AG09319 (cell line): ENCODE measurements around the gene ALPL.

Source experiments
- DNase-seq: peaks from one replicate; pipeline ENCODE4 v3.0.0-alpha.2; 2010; ENCODE audit warnings: low read depth; ENCODE audit errors: extremely low read depth
- TF ChIP-seq, protein P1 (sequence below): IDR thresholded peaks from 2 replicates; pipeline ENCODE4 v1.5.1; 2011; ENCODE audit warnings: low read depth, mild to moderate bottlenecking, inconsistent platforms, low read length, moderate library complexity

Gene ALPL

DNA sequence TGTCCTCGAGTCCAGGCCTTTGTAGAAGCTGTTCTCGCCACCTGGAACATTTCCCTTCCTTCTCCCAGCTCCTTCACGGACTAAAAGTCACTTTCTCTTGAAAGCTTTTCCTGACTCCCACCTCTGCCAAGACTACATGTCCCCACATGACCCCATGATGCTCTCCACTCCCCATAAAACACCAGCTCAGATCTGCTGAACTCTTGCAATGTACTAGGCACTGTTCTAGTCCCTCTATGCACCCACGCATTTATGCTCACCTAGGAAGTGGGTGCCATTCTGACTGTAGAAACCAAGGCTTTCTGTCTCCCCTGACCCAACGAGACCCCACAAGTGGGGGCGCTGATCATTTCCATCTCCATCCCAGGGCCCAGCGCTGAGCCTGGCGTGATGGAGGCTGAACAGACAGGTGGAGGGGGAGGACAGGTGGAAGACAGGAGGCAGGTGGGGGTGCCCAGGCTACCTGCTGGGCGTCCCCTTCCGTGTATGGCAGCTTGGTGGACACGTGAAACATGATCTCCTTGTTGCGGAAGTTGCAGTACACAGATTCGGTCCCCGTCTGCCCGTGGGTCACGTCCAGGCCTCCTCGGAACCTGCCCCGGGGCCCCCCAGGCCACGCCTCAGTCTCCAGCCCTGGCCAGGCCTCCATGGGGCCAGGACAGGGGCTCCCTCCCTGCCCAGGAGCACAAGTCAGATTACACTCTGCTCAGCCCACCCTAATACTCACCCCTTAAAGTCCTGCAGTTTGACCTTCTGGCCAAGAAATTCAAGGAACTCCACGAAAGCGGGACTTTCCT is 102.0 kb downstream of the ALPL start:
- TF ChIP-seq, protein P1, sequence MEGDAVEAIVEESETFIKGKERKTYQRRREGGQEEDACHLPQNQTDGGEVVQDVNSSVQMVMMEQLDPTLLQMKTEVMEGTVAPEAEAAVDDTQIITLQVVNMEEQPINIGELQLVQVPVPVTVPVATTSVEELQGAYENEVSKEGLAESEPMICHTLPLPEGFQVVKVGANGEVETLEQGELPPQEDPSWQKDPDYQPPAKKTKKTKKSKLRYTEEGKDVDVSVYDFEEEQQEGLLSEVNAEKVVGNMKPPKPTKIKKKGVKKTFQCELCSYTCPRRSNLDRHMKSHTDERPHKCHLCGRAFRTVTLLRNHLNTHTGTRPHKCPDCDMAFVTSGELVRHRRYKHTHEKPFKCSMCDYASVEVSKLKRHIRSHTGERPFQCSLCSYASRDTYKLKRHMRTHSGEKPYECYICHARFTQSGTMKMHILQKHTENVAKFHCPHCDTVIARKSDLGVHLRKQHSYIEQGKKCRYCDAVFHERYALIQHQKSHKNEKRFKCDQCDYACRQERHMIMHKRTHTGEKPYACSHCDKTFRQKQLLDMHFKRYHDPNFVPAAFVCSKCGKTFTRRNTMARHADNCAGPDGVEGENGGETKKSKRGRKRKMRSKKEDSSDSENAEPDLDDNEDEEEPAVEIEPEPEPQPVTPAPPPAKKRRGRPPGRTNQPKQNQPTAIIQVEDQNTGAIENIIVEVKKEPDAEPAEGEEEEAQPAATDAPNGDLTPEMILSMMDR: no peak
- no peak for DNase-seq

- DNase-seq: no peak
- TF ChIP-seq, protein P1: no peak
These were observed 102.8 kb downstream of the ALPL start for GRCh38 chr1:21612057-21612456.

DNA sequence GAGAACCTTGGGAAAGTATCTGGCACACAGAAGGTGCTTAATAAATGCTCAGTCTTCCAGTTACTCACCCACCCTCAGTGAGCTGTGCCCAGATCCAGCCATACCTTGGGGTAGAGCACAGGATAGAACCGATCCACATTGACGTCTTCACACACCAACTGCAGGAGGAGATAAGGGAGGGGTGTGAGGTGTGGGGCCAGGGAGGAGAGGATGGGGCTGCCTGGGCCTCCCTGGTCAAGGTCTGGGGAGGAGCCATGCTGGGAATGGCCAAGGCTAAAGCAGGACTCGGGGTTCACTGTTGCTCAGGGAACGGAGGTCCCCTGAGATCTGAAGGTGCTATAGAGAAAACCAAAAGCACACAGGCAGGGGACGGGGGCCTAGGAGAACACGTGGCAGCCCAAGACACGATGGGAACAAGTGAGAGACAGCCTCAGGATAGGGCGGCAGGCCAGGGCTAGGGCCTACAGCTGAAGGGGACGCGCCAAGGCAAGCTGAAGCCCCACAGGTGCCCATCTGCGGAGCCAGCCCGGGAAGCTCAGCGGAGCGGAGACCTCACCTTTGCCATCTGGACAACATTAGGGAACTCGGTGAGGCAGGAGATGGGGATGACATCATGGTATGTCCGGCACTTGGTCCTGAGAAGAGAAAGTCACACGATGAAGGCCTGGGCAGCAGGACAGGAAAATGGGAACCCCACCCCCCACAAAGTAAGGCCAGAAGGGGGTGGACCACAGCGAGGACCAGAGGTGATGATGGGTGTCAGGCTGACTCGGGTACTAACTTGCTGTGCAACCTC is 104.0 kb downstream of the ALPL start:
- DNase-seq: no peak
- TF ChIP-seq, protein P1: no peak

- DNase-seq: no peak
- TF ChIP-seq, protein P1: no peak
These were observed 105.3 kb downstream of the ALPL start for GRCh38 chr1:21614419-21615115.

DNA sequence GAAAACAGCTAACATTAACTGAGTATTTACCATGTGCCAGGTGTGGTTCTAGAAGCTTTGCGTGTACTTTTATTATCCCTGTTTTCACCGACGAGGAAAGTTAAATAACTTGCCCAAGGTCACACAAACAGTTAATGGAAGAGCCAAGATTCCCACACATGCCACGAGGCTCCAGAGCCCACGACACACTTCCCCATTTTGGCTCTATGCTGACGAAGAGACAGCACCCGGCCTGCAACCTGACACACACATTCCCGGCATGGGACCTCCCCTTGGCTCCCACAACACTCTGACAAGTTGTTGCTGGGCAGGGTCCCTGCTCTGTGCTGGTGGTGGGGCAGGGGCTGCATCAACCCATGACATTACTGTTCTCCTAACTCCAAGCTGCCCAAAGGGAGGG is 107.1 kb downstream of the ALPL start:
- DNase-seq: no peak
- TF ChIP-seq, protein P1: no peak

GRCh38 chr1:21617126-21617738 is 108.0 kb downstream of the ALPL start:
- DNase-seq: no peak
- TF ChIP-seq, protein P1: no peak
